Measurements from ENCODE around the gene ITPR2. TPM values are rescaled to one million over a fixed set of nuclear protein-coding genes. Genes with fewer than 3 reads are reported as not detected.

The ITPR2 gene
- total RNA-seq, 3 donors from 2014 or later = 33.3 to 60.8 (median 54.0) TPM

DNA sequence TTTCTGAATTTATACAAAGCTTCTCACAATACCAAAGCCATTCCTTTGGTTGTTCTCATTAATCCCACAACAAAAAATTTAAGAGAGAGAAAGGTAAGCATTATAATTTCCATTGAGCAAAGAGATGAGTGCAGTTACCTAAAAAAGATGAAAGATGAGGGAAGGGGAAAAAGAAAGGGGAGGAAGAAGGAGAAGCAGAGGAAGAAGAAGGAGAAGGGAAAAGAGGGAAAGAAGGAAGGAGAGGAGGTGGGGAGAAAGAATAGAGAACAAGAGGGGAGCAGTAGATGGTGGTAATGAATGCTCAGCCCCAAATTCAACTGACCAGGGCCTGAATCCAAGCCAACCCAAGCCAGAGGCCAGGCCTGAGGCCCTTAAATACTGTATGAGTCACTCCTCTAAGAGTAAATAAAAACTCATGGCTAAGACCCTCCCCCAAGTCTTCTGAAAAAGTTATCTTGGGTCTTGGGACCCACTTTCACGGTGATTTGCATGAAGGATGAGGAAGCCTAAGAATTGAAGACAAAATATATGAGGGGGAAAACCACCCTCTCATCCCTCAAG, 144.6 kb downstream of the ITPR2 start:
- ATAC-seq (no peak), DNase-seq (no peak)
- Histone ChIP-seq H3K4me1 (ENCODE audit: low read depth) (no peaks in the 10 kb centered on the region), H3K4me3 (no peak overlapping the region), H3K36me3 (ENCODE audit: low read depth) (no peaks in the 10 kb centered on the region), H3K9me3 (peaks cover 2% of the 10 kb centered on the region)
- TF ChIP-seq, protein P1, sequence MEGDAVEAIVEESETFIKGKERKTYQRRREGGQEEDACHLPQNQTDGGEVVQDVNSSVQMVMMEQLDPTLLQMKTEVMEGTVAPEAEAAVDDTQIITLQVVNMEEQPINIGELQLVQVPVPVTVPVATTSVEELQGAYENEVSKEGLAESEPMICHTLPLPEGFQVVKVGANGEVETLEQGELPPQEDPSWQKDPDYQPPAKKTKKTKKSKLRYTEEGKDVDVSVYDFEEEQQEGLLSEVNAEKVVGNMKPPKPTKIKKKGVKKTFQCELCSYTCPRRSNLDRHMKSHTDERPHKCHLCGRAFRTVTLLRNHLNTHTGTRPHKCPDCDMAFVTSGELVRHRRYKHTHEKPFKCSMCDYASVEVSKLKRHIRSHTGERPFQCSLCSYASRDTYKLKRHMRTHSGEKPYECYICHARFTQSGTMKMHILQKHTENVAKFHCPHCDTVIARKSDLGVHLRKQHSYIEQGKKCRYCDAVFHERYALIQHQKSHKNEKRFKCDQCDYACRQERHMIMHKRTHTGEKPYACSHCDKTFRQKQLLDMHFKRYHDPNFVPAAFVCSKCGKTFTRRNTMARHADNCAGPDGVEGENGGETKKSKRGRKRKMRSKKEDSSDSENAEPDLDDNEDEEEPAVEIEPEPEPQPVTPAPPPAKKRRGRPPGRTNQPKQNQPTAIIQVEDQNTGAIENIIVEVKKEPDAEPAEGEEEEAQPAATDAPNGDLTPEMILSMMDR (IDR thresholded peaks at IDR 0.05) = no peak
- intact Hi-C loops (cut with DNase I, micrococcal nuclease) = no loop called here

DNA sequence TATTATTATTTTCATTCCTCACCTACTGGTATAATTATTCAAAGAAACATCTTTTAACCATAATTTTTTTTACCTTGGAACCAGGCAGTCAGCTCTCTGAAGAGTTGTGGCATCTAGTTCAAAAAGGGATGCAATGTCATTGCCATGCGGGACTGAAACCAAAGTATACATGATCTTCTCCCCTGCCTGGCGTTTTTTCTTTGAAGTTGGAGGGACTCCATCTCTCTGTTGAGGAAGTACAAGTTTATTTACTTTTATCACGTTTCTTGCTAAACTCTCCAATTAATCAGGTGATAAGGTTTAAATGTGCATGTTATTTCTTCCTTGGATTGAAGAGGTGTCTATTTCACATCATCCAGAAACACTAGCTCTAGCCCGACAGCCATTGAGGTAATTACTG, 146.6 kb downstream of the ITPR2 start:
- Histone ChIP-seq H3K36me3 (ENCODE audit: low read depth) (no peaks in the 10 kb centered on the region), H3K4me3 (no peak overlapping the region), H3K4me1 (ENCODE audit: low read depth) (no peaks in the 10 kb centered on the region), H3K9me3 (peaks cover 4% of the 10 kb centered on the region)
- DNase-seq = no peak
- TF ChIP-seq, protein P1 (IDR thresholded peaks at IDR 0.05) = no peak
- ATAC-seq = no peak
- intact Hi-C loops (cut with DNase I, micrococcal nuclease) = no loop called here

DNA sequence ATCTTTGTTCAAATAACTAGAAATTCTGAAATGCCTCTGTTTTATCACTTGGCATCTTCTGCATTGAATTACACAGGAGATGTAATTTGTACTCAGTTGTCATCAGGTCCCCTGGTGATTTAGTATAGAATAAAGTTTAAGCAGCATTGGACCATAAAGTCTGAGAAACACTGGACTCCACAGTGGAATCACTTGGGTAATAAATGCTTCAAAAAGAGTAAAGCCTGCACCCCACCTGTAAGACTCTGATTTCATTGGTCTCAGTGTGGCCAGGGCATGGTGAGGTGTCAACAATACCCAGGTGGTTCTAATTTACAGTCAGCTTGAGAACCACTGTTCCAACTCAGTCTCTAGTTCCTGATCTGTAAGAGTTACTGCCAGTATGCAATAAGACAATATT, 148.9 kb downstream of the ITPR2 start:
- peaks cover 4% of the 10 kb centered on the region for H3K9me3 ChIP-seq
- TF ChIP-seq, protein P1 (IDR thresholded peaks at IDR 0.05) = no peak
- ATAC-seq = no peak
- H3K4me1 ChIP-seq (ENCODE audit: low read depth) = peaks cover 4% of the 10 kb centered on the region
- DNase-seq = no peak
- intact Hi-C loops (cut with DNase I, micrococcal nuclease) = no loop called here
- no peaks in the 10 kb centered on the region for H3K36me3 ChIP-seq (ENCODE audit: low read depth)
- no peak overlapping the region for H3K4me3 ChIP-seq

DNA sequence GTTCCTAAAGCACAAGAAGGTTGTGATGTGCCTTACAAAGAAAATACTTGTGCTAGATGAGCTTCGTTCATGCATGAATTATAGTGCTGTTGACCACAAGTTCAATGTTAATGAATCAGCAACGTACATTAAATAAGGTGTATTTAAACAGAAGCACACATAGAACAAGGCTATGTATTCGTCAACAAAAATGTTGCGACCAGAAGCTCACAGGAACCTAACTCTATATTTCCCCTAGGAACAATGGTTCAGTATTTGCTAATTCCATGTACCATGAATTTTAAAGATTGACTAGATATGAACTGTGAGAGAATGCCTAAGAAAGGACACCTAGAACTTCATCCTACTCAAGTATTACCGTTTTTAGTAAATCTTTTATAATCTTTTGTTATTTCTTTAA, 149.6 kb downstream of the ITPR2 start:
- ATAC-seq (no peak), DNase-seq (no peak)
- TF ChIP-seq, protein P1 (IDR thresholded peaks at IDR 0.05) = no peak
- Histone ChIP-seq H3K9me3 (peaks cover 4% of the 10 kb centered on the region), H3K4me3 (no peak overlapping the region), H3K36me3 (ENCODE audit: low read depth) (no peaks in the 10 kb centered on the region), H3K4me1 (ENCODE audit: low read depth) (peaks cover 6% of the 10 kb centered on the region)
- intact Hi-C loops (cut with DNase I, micrococcal nuclease) = no loop called here

DNA sequence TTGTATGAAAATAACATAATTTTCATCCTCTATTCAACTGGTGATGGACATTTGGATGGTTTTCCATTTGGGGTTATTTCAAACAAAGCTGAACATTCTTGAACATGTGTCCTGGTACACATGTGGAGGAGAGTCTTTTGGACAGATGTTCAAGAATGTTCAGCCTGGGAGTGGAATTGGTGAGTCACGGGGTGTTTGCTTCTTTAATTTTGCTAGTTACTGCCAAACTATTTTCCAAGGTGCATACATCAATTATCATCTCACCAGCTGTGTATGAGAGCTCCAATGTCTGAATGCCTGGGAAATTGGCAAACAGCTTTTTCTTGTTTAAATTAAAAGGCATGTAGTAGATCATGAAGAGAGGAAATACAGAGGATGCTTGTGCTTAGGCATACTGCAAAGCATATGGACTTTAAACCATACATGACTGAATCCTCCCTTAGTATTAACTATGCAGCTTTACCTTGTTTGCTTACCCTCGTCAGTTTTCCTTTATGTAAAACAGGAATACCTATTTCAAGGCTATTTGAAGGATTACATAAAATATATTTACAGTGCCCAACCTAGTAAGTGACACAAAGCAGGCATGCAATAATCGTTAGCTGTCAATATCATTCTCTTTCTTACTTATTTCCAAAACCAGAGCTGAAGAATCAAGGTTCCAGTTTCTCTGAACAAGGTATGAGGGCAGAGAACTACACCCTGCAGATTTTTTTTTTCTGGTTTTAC, 152.1 kb downstream of the ITPR2 start:
- DNase-seq = no peak
- TF ChIP-seq, protein P1 (IDR thresholded peaks at IDR 0.05) = no peak
- intact Hi-C loops (cut with DNase I, micrococcal nuclease) = no loop called here
- peaks cover 6% of the 10 kb centered on the region for H3K4me1 ChIP-seq (ENCODE audit: low read depth)
- no peaks in the 10 kb centered on the region for H3K36me3 ChIP-seq (ENCODE audit: low read depth)
- H3K4me3 ChIP-seq = no peak overlapping the region
- H3K9me3 ChIP-seq = peaks cover 4% of the 10 kb centered on the region
- peak; percentile 58 for ATAC-seq

Data from mucosa of descending colon (tissue), 3 donors.